Ascending aorta (tissue), 2 donors: Measurements from ENCODE around the gene SHISA9. TPM values are rescaled to one million over a fixed set of nuclear protein-coding genes. Genes with fewer than 3 reads are reported as not detected.

Experiments
- DNase-seq, 2 donors: peaks; one replicate each; pipeline ENCODE4 v3.0.0-alpha.2; 2019; ENCODE audit warnings: low spot score in 2 of 2
- H3K27ac ChIP-seq, 2 donors: fragments of 200-600 bp; sonication (generic); one replicate each; pipeline ENCODE4 v1.5.1; 2016 to 2017; ENCODE audit warnings: mild to moderate bottlenecking in 1 of 2
- H3K27me3 ChIP-seq: fragments of 200-600 bp; sonication (generic); one replicate; pipeline ENCODE4 v1.5.1; 2017
- H3K36me3 ChIP-seq, 2 donors: fragments of 200-600 bp; sonication (generic); one replicate each; pipeline ENCODE4 v1.5.1; 2016
- H3K4me1 ChIP-seq, 2 donors: fragments of 200-600 bp; sonication (generic); one replicate each; pipeline ENCODE4 v1.5.1; 2016 to 2017; ENCODE audit warnings: mild to moderate bottlenecking in 1 of 2
- H3K4me3 ChIP-seq, 2 donors: fragments of 200-600 bp; sonication (generic); one replicate each; pipeline ENCODE4 v1.5.1; 2016 to 2017; ENCODE audit warnings: mild to moderate bottlenecking in 1 of 2
- H3K9me3 ChIP-seq, 2 donors: fragments of 200-600 bp; sonication (generic); one replicate each; pipeline ENCODE4 v1.5.1; 2016
- CTCF ChIP-seq, 3 experiments: fragments of 200-600 bp in 2 of 3; fragments of 450-650 bp in 1 of 3; sonication (generic) in 2 of 3; IDR thresholded peaks; one replicate each; pipeline ENCODE4 v1.5.1; 2016 to 2019; ENCODE audit warnings: antibody characterized with exemption in 3 of 3, mild to moderate bottlenecking in 1 of 3, moderate library complexity in 1 of 3
- intact Hi-C: fragments of 100-400 bp; cut with DNase I; formaldehyde crosslinking; loops from one replicate; pipeline ENCODE4 v1.15.1; 2023
- total RNA-seq: library from RNA; depleted of rRNA; stranded (reverse); fragments of >200 nt; gene quantifications from one replicate; pipeline ENCODE4 v1.1.0, GENCODE V29; 2016

Gene SHISA9
- total RNA-seq, 1 donor from 2014 or later, result 8.9 TPM

- Histone ChIP-seq H3K27ac (no peak overlapping the region), H3K4me3 (no peak overlapping the region), H3K9me3 (no peaks in the 10 kb centered on the region), H3K27me3 (no peaks in the 10 kb centered on the region), H3K4me1 (no peaks in the 10 kb centered on the region), H3K36me3 (no peaks in the 10 kb centered on the region)
- intact Hi-C loops, result no loop called here
- DNase-seq, result no peak
- TF ChIP-seq CTCF (IDR thresholded peaks at IDR 0.05), result no peak
These were observed 202.6 kb downstream of the SHISA9 start for GRCh38 chr16:13103831-13104530.

GRCh38 chr16:13104772-13105171 lies 203.4 kb downstream of the SHISA9 start:
- DNase-seq, result no peak
- intact Hi-C loops, result no loop called here
- no peak overlapping the region for H3K4me3 ChIP-seq
- peaks cover 0 to 4% of the 10 kb centered on the region in 2 donors for H3K4me1 ChIP-seq
- no peak for TF ChIP-seq CTCF (IDR thresholded peaks at IDR 0.05)
- no peak overlapping the region for H3K27ac ChIP-seq
- no peaks in the 10 kb centered on the region for H3K9me3 ChIP-seq
- H3K36me3 ChIP-seq, result no peaks in the 10 kb centered on the region
- H3K27me3 ChIP-seq, result no peaks in the 10 kb centered on the region

GRCh38 chr16:13105427-13105826 lies 204.0 kb downstream of the SHISA9 start:
- no peaks in the 10 kb centered on the region for H3K9me3 ChIP-seq

GRCh38 chr16:13106464-13106863 lies 205.1 kb downstream of the SHISA9 start:
- Histone ChIP-seq H3K27me3 (no peaks in the 10 kb centered on the region), H3K4me1 (peaks cover 0 to 5% of the 10 kb centered on the region in 2 donors), H3K4me3 (no peak overlapping the region), H3K9me3 (no peaks in the 10 kb centered on the region), H3K36me3 (no peaks in the 10 kb centered on the region), H3K27ac (no peak overlapping the region)
- DNase-seq, result no peak
- no peak for TF ChIP-seq CTCF (IDR thresholded peaks at IDR 0.05)
- intact Hi-C loops, result no loop called here

More at GRCh38 chr16:13105427-13105826, 204.0 kb downstream of the SHISA9 start:
- Histone ChIP-seq H3K27ac (no peak overlapping the region), H3K4me3 (no peak overlapping the region), H3K36me3 (no peaks in the 10 kb centered on the region), H3K4me1 (peaks cover 0 to 4% of the 10 kb centered on the region in 2 donors), H3K27me3 (no peaks in the 10 kb centered on the region)
- TF ChIP-seq CTCF (IDR thresholded peaks at IDR 0.05), result no peak
- intact Hi-C loops, result no loop called here
- no peak for DNase-seq

- peaks cover 4 to 18% of the 10 kb centered on the region in 2 donors for H3K4me1 ChIP-seq
- H3K27me3 ChIP-seq, result no peaks in the 10 kb centered on the region
- intact Hi-C loops, result no loop called here
- H3K36me3 ChIP-seq, result no peaks in the 10 kb centered on the region
- H3K4me3 ChIP-seq, result no peak overlapping the region
- no peak for DNase-seq
- no peak for TF ChIP-seq CTCF (IDR thresholded peaks at IDR 0.05)
- H3K9me3 ChIP-seq, result no peaks in the 10 kb centered on the region
- H3K27ac ChIP-seq, result no peak overlapping the region
These were observed 206.7 kb downstream of the SHISA9 start for GRCh38 chr16:13108126-13108525.
